ENCODE results near the gene TRPM2.

DNA sequence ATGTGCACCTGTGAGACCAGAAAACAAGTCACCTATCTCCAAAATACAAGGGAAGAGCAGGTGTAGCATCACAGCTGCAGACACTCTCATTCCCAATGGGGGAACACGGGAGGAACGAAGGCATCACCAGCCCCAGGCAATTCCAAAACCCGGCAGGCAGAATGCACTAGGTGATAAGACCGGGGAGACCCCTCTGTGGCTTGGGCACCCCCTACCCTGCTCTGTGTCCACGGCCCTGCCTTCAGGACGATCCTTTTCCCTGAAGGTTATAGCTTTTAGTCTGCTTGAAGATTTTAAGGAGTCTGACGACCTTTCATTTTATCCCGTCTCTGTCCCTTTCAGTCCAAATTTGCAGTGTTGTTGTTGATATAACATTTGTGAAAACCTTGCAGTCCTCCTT is 19.2 kb downstream of the TRPM2 start:
- TF ChIP-seq CTCF (IDR thresholded peaks at IDR 0.05; ENCODE audit: borderline replicate concordance, extremely low read depth, low read length, poor library complexity, severe bottlenecking) (no peak), EZH2 (IDR thresholded peaks at IDR 0.05; ENCODE audit: borderline replicate concordance, low read depth, low read length, severe bottlenecking) (no peak)

Data from DND-41 (cell line).